CD4-positive, alpha-beta T cell treated with Interleukin-6 for 4 hours (primary cell): ENCODE results near the gene COL23A1.

Source experiments
- DNase-seq: peaks from one replicate; pipeline ENCODE4 v3.0.0-alpha.2; 2020; ENCODE audit warnings: mixed read lengths

The COL23A1 gene

DNA sequence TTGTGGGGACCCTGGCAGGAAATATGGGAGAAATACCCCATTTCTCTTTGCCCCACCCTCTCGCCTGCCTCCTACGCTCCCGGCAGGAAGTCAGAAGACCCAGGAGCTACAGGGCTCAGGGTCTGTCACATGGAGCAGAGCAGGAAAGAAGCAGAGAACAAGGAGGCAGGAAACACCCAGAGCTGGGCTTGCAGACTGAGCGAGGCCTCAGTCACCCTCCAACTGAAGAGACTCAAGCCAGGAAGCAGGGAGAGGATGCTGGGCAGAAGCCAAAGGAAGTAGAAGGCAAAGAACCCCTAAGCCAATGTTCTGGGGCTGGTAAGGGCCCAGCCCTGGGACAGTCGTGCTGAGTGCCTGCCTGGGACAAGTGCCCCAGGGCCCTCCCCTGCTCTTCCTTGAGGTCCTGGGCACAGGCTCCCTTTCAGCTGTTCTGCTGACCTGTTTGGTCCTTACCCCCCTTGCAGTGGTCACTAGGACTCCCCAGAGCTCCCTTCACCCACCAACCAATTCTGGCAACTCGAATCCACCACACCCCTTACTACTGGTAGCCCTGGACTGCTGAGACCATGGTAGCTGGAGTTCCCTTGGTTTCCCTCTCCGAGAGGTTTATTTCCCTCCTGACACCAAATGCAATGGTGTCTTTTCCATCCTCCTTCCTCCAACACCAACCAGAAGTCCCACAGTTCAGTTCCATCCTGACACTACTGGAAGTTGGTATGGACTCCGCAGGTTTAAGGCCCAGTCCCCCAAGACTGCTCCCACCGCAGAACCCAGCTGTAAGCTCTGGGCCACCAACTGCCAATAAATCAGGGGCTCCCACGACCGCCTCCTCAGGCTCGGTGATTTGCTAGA, 157.5 kb downstream of the COL23A1 start:
- DNase-seq: no peak

DNA sequence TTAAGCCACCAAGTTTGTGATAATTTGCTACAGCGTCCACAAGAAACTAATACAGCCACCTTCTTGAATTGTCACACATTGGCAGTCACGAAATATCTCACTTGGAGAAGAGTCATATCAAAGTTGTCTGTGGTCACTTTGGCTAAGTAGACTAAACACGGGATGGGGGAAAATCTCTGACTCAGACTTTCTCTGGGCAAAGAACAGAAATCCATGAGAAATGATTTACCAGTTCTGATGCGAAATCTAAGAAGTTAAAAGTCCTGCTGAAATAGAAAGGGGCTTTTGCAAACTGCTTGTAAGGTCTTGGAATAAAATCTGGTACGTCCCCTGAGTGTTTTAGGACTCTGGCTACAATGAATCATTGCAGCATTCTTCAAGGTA, 158.4 kb downstream of the COL23A1 start:
- DNase-seq: no peak

- DNase-seq: no peak
Observed at GRCh38 chr5:178431063-178431781, 159.0 kb downstream of the COL23A1 start.

DNA sequence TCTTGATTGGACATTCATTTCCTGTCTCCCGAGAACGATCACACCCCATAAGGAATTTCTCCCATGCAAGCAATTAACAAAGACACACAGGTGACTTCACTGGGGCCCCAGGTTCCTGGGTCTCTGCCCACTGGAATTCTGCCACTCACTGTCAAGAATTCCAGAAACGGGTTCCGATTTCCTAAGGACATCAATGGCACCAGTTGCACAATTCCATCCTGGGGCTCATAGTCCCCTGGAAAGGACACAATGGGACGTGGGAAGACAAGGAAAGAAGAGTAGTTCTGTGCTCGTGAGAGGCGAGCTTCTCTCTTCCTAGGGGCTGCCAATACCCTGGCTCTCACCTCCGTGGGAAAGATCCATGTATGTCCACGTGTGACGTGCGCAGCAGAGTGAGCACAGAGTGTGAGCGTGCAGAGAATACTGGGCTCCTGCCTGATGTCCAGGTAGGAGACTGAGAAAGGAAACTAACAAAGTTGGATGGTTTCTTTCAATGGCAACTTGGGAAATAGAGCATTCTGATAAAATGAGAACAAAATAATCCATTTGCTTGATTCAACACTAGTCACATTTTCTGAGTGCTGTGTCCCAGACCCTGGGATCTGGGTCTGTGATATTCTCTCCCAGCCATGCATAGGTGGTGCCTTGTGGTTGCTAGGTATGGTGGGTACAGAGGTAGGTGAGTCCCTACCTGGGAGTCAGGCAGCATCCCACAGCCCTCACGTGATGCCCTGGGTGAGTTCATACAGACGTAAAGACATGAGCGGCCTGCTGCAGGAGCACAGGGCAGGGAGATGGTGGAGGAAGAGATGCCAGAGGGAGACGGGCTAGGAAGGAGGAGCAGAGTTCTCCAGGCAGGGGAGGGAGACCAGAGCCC, 159.8 kb downstream of the COL23A1 start:
- no peak for DNase-seq

DNA sequence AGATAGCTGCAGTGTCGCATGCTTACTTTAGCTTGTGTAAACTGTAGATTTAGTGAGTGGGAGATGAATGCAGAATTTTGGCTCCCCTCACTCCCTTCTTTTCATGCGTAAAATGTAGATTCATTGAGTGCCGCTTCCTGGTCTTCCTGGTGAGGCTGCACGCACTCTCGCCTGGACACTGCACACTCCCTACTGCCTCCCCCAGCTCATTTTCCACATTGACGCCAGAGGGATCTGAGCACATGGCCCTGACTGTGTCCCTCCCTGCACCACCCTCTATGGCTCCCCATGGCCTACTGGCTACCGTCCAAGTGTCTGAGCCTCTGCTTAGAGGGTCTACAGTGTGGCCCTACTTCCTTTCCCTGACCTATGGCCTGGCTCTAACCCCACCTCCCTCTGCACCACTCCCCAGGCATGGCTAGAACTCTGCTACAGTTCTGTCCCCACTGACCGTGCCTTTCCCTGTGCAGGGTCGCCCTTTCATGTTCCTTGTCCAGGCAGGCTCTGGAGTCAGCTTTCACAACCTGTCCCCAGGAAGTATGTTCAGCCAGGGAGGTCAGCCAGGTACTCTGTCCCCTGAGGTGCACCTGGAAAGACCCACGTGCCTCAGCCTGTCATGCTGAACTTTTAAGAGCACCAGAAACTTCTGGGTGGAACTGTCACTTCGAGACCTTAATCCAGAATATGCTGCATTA, 160.6 kb downstream of the COL23A1 start:
- DNase-seq: no peak

DNA sequence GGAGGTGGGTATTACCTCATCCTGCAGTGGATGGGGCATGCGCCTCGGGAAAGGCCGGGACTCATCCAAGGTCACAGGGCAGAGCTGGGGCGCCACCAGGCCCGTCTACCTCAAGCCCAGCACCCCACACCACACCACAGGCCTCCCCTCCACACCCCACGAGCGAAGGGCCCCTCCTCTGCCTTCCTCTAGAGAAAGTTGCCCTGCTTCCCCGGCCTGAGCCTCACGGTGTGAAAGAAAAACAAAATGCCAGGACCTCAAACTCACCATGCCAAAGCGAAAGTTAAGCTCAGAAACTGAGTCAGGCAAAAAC, 161.1 kb downstream of the COL23A1 start:
- no peak for DNase-seq

- DNase-seq: no peak
Observed at GRCh38 chr5:178428341-178429155, 161.6 kb downstream of the COL23A1 start.

- no peak for DNase-seq
Observed at GRCh38 chr5:178427576-178428197, 162.5 kb downstream of the COL23A1 start.

DNA sequence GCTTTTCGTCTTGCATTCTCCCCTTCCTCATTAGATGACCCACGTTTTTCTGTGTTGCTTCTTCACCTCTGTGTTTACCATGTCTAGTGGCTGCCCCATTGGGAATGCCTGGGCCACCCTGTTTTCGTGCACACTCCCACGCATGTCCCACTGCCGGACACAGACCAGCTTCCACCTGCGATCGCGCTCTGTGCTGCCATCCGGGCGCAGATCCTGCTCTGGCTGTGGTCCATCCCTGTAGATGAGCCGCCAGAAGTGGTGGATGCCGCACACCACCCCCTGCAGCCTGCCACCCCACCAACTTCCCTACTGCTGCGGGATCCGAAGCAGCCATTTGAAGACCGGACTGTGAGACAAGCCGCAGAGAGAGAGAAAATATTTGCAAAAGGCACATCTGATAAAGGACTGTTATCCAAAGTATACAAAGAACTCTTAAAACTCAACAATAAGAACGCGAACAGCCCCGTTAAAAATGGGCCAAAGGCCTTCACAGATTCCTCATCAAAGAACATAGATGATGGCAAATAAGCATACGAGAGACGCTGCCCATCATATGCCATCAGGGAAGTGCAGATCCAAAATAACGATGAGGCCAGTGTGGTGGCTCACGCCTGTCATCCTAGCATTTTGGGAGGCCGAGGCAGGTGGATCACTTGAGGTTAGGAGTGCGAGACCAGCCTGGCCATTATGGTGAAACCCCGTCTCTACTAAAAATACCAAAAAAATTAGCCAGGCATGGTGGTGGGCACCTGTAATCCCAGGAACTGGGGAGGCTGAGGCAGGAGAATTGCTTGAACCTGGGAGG, 163.7 kb downstream of the COL23A1 start:
- DNase-seq: no peak

GRCh38 chr5:178425621-178426068, 164.5 kb downstream of the COL23A1 start:
- DNase-seq: no peak

GRCh38 chr5:178424810-178425177, 165.4 kb downstream of the COL23A1 start:
- DNase-seq: no peak

DNA sequence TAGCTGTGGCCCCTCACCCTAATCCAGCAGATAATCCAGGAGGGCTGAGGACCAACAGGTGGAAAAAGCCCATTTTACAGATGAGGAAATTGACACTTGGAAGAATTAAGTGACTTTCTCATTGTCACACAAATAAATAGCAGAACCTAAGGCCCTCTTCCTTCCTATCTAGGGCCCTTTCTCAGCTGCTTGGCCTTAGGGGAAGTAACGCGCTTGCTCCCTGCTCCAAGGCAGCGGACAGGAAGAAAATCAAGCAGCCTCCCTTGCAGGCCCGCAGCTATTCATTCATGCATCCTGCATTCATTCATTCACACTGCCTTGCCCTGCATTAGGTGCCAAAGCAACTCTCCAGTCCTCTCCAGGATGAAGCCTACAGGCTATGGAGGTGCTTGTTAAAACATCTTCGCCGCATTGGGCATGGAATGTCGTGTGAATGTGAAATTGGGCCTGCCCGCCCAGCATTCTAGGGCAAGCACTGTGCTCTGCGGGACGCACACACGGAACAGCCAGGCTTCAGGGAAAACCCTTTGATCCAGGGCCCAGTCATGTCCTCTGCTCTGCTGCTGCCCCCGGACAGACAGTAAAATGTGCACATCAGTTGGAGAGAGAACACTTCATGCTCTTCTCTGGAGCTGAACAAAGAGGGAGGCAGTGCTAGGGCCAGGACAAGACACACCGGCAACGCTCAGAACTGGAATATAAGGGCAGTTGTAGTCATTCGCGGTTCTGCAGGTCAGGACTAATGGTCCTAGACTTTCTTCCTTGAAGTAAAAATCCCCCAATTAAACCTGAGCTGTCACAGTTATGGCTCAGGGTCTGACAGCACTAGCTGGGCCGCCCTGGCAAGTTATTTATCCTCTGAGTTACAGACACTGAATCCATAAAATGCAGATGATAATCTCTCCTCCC, 166.0 kb downstream of the COL23A1 start:
- DNase-seq: no peak

DNA sequence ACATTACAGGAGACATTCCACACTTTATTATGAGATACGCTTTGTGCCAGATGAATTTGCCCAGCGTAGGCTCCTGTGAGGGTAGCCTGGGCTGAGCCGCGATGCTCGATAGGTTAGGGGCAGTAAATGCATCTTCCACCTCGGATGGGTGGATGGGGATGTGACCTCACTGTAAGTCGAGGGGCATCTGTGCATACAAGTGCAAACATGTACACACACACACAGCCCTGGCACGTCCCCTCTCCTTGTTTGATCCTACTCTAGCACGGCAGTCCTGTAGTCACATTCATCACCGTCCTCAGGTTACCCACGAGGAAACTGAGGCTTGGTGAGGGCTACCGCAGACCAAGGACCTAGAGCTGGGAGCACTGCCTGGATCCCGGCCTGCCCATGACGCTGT, 166.8 kb downstream of the COL23A1 start:
- no peak for DNase-seq

- no peak for DNase-seq
Observed at GRCh38 chr5:178422400-178422775, 167.8 kb downstream of the COL23A1 start.

- no peak for DNase-seq
Observed at GRCh38 chr5:178421699-178422399, 168.3 kb downstream of the COL23A1 start.

DNA sequence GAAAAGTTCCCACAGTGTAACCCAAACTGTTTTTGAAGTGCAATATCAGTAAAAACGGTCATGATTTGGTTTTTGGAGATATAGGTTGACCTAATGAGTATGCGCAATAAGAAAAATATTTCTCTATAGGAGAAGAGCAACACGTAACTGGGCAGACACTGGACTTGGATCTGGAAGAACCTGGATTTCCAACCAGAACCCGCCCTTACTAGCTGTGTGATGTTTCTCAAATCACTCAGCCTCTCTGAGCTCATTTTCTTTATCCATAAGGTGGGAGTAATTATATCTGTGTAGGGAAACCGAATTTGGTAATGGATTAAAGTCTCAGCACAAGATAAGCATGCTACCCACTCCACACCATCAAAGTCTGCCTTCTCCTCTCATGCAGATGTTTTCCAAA, 169.1 kb downstream of the COL23A1 start:
- DNase-seq: no peak

DNA sequence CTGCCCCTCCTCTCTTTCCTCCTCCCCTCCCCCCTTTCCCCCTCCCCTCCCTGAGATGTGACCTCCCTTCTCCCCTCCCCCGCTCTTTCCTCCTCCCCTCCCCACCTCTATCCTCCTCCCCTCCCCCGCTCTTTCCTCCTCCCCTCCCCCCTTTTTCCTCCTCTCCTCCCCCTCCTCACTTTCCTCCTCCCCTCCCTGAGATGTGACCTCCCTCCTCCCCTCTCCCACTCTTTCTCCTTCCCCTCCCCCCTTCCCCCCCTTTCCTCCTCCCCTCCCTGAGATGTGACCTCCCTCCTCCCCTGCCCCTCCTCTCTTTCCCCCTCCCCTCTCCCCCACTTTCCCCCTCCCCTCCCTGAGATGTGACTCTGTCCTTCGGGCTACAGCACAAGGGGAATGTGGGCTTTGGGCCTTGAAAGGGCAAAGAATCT, 169.8 kb downstream of the COL23A1 start:
- no peak for DNase-seq

DNA sequence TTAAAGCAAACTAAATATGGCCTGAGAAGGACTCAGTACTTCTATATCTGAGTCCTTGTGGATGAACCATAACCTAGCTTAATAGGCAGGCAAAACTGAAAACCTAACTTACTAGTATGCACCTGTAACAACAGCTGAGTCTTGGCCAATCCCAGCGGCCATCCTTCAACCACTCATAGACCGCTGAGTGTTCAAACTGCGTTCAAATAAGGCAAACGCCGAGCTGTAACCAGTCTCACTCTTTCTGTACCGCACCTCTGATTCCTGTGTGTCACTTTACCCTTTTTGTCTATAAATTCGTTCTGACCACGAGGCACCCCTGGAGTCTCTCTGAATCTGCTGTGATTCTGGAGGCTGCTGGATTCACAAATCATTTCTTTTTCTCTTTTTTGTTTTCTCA, 170.5 kb downstream of the COL23A1 start:
- no peak for DNase-seq

GRCh38 chr5:178419196-178419595, 171.0 kb downstream of the COL23A1 start:
- DNase-seq: no peak
